Stimulated activated CD4-positive, alpha-beta T cell treated with anti-CD3 and anti-CD28 coated beads, Interleukin-12 subunit alpha, Interleukin-12 subunit beta, amount 100 ng/mL, for 24 hours (primary cell): ENCODE data around the gene FKBP11.

Source experiments
- DNase-seq, 2 experiments: peaks; one replicate each; pipeline ENCODE4 v3.0.0-alpha.2; 2020; ENCODE audit warnings: low read depth in 2 of 2

The FKBP11 gene

DNA sequence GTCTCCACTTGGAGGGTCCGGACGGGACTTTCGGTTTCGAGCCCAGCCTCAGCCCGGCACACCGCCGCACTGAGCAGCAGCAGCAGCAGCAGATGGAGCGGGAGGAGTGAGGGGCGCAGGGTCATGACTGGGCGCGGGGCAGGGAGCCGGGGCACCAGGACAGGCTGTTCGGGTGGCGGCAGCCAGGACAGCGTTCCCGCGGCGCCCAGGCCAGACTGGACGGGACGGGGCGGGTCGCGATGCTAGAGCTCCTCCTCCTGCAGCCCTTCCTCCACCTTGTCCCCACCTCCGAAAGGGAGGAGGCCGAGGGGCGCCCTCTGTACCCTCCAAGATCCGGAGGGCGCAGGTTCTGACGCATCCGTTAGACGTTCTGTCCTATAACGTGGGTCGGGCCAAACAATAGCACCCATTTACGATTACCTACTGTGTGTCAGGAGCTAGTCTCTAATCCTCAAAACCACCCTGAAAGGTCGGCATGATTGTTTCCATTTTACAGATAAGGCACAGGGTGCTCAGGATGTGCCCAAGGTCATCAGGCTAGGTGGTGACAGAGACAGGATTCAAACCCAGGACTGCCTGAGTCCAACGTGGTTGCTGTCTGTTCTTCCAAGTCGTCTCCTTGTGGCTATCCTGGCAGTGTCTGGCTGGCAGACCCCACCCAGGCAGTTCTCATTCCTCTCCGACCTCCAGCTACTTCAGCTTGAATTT, at the start of gene FKBP11:
FKBP11 (minus strand) TSS at position 189 of the 708 bp plus-strand sequence; CDS start at position 125, 64 bp downstream.
- DNase-seq: peak; percentile 57 to 69

DNA sequence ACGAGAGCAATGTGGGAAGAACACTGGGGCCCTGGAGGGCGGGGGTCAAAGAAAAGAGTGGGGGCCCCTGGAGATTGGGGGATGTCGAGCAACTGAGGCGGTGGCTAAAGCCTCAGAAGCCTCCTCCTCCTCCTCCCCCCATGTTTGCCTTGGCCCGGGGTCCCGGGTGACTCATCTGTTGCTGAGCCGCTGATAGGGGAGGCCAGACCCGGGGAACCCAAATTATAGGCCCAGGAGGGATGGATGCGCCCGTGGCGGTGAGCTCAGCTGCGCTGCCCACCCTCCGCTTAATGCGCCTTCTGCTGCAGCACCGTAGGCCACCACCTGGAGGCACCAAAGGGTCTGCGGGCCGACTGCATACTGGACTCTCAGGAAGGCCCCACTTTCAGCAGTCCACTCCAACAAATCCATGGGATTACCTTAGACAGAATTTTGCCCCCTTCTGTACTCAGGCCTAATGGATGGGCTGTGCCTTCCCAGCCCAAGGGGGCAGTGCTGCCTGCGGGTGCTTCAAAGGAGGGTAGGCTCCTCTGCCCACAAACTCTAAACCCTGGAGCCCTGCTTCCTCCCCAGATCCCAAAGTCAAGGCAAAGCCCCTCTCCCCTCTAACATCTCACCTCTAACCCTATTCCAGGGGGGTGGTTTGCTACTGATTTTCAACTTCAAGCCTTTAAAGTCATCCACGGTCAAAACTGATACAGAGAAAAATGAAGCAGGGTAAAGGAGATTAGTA, 48.8 kb upstream of the FKBP11 start:
- DNase-seq: no peak

DNA sequence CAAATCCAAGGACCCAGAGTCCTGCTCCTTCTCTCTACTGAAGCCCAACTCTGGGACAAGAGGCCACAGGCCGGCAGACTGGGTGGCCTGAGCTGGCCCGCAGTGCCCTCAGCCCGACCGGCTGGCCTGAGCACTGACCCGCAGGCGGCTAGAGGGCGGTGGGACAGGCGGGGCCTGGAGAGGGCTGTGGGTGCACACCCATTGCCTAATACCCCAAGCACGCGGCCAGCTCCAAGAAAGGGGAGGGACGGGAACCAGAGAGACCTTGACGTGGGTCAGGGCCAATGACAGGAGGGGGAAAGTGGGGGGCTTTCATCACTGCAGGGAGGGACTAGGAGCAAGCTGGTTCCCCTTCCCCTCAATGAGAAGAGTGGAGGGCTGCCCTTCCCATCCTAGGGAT, 48.2 kb upstream of the FKBP11 start:
- no peak for DNase-seq

DNA sequence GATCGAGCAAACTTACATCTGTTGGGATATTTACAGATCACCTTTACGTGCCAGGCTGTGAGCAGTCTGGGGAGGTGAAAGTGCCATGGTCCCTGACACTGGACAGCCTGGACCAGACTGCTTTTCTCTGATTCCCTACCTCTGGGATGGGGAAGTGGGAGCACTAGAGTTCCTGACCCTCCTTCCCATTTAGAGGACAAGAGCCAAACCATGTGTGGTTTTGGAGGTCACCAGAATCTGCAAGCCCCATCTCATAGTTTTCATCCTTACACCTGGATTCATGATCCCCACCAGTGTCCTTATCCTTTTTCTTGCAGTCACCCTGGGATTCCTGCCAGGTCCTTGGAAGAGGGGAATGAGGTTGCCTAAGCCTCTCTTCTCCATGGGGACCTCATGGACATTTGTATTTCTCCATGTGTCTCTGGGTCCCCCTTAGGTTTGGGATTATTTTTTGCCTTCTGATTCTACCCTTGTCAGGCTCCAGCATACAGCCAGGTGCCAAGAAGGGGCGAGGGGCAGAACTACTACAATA, 47.7 kb upstream of the FKBP11 start:
- DNase-seq: no peak

DNA sequence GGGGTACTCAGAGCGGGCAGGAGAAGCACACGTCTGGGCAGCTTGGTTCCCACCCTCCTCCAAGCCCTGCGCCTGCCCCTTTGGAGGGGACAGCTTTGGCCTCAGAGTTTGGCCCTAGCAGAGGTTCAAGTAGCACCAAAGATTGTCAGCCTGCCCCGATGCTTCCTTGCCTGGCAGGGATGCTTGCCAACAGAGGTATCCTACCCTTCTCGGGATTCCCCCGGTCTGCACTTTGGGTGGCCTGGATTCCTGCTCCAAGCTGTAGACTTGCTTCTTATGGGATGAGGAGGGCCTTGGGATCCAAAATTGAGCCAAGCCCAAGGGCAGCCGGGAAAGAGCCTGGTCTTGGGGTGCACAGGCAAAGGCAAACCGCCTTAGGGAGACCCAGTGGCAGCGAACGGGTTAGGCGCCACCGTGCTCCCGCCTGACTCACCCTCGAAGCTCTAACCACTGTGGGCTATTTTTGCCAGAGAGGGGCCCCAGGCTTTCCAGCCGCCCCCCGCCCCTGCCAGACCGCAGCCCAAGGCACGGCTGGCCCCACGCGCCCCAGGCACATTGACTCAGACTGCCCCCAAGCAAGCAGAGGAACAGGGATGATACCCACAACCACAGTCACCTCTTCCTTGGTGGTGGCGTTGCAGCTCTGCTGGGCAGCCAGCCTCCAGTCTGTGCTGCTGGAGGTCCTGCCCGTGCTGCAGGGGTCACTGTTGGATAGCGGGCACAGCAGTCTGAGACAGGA, 47.1 kb upstream of the FKBP11 start:
- DNase-seq: no peak

DNA sequence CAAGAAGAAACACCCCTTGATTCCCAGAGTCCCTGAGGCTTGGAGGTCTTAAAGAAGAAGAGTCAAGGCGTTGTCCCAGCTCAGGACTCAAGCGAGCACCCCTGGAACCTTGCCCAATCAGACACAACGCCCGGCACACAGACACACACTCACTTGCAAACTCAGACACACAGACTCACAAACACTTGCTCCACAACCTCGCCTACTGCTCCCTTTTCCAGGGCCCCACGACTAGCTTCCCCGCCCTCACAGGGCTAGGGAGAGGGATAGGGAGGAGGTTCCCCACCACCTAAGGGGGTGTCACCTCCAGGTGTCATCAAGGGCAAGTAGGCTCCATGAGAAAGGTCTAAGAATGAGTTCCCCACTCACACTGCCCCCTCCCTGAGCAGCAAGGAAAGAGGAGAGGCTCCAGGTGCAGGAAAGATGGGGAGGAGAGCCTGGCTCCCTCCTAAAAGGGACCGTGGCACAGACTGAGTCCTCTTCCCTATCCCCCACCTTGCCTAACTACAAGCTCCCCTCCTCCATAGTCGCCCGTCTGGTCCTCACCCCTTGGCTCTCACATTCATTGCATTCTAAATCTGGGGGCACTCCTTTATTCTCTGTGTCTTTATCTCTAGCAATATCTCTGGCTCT, 45.5 kb upstream of the FKBP11 start:
- no peak for DNase-seq

DNA sequence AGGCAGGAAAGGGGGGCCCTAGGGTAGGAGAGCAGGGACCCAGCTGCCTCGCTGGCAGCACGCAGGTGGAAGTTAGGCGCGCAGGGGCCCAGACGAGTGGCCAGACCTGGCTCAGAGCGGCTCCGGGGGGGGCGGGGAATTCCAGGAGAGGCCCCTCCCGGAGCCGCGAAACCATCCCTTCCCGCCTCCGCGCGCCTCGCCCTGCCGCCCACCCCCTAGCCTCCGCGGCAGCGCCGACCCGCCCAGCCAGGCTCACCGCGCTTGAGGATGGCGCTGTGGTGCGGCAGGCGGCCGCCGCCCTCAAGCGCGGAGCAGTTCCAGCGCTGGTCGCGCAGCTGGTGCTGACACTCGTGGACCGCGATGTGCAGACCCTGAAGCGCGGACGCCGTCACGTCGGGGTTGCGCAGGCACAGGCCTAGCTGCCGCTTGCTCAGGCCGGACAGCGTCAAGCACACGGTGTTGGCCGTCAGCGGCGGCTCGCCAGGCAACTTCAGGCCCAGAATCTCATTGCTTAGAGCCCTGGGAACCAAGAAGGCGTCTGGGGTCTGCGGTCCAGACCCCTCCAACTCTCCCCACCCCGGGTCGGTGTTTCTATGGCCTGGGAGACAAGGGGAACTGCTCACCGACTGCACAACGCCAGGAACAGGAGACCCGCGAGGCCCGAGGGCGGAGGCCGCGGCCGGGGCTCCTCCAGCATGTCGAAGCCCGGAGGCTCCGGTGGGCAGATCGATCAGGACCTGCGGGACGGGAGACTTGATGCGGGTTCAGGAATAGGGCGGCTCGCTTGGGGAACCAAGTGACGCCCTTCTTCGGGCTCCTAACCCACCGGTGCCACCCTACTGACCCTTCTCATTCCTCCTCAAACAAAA, 44.8 kb upstream of the FKBP11 start:
- no peak for DNase-seq

DNA sequence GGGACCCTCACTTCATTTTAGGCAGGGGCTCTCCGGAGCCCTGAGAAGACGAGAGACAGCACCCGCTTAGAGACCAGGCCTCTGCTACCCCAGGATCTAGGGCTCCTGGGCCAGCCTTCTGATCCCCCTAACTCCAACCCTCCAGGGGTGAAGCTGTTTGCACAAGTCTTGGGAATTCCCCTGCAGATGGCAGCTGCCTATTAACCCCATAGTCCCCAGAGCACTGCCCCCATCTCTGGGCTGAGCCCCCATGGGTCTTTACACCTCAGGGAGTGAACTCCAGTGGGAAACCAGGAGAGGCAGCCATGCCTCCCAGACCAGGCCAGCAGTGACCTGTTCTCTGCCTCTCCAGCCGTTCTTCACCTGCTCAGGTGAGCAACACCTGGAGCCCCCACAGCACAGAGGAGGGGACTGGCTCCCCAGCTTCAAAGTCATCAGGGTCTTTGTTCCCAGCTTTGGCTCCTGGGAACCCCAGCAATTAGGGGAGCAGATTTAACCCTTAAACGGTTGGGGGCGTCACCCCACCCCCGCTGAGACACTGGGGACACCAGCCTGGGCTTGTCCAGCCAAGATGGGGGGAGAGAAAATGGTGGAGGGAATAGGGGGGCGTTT, 44.0 kb upstream of the FKBP11 start:
- DNase-seq: no peak

DNA sequence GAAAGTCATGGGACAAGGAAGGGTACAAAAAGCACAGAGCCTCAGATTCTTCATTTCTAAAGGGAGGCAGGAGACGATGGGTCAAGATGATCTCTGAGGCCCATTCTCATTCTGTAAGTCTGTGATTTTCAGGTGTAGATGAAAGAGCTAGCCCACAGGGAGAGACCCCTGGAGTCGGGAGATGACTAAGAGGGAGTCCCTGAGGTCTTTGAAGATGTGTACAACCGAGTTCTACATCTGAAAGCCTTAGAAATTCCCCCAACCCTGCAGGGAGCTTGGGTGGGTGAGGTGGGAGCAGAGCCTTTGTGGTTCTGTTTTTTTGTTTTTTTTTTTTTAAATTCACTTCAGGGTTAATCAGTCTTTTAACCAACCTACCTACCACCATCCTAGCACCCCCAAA, 43.2 kb upstream of the FKBP11 start:
- no peak for DNase-seq

DNA sequence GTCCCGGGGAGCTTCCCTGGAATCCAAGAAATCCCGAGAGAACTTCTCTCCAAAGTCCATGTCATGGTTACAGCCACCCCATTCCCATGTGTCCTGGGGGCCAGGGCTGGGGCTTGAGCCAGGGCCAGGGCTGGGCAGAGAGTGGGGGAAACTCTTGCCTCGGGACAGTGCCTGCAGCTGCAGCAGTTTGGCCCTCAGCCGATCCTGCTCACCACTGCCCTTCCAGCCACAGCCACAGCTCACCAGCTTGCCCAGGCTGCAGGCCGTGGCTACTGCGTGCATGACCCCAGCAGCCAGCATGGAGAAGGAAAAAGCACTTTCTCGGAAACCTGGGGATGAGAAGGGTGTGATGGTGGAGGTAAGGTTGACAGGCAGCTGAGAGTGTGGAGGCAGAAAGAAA, 42.7 kb upstream of the FKBP11 start:
- no peak for DNase-seq

DNA sequence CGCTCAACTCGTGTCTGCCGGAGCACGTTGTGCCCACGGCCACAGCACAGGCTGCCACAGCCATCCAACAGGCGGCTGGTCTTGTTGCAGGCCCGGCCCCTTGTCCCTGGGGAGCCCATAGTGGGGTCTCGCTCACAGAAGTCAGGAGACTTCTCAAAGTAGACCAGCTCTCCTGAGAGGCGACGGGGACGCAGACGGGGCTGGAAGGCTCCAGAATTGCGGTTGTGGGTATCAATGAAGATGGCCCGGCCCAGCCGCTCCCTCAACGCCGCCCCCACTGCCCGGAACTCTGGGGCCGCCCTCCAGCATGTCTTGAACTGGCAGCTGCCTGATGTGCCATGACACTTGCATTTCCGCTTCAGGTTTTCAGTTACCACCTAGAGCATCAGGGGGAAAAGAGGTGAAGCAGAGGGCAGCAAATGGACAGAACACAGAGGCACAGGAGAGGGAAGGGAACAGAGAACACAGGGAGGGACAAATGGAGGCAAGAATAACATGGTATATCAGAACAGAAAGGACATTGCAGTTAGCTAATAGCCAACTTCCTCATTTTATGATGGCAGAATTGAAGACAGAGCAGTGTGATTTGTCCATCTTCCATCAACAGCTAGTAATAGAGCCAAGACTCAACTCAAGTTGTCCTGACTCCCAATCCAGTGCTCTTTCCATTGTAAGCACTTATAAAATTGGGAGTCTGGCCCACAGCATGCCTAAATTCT, 41.0 kb upstream of the FKBP11 start:
- no peak for DNase-seq

DNA sequence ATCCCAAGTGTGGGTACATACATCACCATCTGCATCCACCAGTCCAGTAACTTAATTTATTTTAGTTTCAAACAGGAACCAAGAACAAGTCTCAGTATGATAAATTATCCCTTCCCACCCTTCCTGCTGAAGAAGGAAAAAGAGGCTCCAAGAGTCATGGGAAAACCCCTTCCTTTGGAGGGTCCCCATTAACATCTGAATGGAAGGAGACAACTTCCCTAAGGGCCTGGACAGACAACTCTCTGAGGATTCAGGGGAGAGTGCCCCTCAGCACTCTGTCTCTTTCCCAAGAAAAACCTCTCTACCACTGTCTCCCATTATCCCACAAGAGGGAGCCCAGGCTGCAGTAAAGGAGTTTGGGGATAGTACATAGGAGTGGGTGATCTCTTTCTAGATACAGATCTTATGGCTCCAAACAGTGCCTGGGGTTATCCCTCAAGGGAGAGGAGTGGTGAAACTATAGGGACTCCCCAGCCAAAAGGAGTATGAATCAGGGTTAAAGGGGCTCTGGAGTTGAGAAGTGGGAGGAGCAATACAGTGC, 40.1 kb upstream of the FKBP11 start:
- DNase-seq: no peak

DNA sequence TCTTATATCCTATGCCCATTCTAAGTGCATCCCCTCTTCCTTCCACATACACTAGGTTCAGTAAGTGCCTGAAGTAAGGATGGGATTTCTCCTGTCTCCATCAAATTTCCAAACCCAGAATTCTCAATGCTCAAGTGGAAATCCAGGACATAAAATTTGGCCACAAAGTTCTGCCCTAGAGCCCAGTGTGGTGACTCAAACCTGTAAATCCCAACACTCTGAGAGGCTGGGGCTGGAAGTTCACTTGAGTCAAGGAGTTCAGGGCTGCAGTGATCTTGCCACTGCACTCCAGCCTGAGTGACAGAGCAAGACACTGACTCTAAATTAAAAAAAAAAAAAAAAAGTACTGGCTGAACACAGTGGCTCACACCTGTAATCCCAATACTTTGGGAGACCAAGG, 36.5 kb upstream of the FKBP11 start:
- no peak for DNase-seq

DNA sequence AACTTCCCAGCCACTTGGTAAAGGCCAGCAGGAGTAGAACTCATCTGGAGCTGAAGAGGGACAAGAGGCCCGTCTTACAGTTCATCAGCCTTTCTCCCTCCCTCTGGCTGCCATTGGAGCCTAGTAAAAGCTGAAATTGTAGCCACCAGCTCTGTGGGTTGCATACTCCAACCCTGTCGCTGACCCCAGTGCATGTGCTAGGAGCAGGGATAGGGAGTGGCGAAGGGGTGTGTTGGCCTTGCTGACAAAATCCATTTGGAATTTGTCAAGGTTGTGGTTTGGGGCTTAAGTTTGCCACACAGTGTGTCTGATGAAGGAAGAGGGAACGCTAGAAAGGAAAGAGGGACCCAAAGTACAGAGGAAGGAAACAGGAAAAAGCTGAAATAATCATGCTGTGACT, 36.0 kb upstream of the FKBP11 start:
- DNase-seq: no peak

DNA sequence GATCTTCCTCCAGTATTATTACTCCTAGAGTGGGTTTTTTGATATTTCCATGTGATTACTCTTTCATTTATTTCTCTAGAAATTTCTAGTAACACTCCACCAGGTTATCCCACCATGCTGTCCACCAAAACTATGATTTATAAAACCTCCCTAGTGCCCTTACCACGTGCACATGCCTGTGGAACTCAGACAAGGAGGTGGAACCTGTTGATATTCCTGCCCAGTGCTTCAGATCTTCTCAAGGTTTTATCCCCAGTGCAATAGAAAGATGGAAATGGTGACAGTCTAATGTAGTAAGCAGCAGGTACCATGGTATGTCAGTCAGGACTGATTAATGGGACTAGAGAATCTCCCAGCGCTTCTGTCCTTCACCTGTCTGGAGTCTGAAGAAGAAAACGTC, 35.5 kb upstream of the FKBP11 start:
- no peak for DNase-seq

DNA sequence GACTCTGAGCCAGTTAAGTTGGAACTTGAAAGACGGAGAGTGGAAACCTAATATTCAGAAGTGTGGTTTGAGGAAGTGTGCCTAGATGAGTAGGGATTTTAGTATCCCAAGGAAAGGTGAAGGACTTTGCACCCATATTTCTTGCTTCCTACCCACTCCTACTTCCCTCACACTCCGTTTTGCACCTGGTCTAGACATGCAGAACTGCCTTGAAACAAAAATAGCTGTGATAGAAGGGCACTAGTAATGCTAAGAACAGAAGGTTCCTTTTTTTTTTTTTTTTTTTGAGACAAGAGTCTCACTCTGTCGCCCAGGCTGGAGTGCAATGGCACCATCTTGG, 32.7 kb upstream of the FKBP11 start:
- no peak for DNase-seq

DNA sequence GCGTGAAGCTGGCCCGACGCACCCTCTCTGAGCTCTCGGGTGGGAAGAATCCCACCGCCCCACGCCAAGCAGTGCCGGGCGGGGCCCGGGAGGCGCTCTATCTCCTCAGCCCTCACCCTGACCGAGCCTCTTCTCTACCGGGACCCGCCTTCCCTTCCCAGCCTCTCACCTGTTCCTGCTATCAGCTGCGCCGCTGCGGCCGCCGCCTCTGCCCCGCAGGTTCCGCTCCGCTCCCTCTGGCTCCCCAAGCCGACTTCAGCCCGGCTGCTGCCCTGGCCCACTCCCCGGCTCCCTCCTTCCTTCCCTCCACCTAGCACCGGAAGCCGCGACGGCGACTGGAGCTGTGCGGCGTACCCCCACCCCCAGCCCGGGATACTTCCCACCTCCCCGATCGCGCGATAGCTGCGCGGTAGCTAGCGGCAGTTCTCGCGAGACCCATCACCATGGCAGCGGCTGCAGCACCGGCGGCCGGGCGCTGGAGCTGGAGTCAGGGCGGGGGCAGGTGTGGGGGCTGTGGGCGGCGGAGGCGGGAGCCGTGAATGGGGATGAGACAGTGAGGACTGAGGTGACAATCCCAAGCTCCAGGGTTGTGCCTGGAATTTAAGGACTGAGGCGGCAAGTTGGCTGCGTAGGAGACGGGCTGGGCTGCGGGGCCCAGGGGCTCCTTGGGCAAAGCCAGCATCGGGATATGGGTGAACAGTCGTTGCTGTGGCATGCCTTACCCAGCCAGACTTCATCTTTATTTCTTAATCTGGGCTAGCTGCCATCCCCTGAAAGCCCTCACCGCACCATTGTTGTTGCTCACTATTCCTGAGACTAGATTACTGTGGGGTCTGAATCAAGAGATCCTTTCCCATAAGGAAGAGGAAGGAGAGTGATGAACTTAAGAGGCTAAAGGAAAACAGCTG, 32.1 kb upstream of the FKBP11 start, which contains the start of gene ARF3:
ARF3 (minus strand) TSS at position 347 of the 908 bp plus-strand sequence. CDS start 16,392 bp downstream, outside the sequence.
- DNase-seq: peak; percentile 78 to 93

DNA sequence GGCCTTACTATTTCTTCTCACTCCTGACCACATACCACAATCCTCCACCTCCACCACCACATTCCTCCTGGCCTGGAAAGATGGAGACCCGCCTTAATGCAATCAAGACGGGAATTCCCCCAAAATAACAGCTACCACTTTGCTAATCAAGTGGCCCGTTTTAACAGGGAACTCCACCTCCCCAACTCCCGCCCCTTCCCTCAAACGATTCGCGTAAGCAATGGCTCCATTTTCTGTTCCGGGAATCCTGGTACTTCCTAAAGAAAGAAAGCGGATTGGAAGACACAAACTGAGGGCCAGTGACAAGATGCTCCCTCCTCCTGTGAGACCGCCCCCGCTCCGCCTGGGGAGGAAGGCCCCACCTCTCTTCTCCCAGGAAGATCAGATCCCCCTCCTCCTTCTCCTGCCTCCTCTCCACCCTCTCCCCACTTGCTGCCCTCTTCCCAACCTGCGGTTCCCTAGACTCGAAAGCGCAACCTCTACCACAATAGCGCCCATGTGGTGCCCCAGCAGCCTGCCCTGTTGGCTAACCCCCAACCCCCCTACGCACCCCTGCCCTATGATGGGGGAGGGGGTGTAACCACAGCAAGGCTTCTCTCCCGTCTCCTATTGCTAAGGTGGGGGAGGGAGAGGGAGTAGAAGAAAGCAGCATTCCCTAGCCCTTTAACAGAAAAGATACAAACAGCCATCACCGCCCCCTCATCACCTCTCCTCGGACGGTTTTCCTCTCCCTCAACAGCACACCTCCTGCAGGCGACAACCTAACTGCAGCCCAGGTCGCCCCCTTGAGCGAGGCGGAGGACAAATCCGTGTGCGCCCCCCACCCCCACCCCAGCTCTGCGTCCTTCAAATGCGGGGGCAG, 31.2 kb upstream of the FKBP11 start:
- DNase-seq: no peak
